KBM-7 (cell line): ENCODE measurements around the gene MEF2B.

Experiments
- DNase-seq: peaks from one replicate; pipeline ENCODE4 v3.0.0-alpha.2; 2015
- in situ Hi-C: fragments of 300-500 bp; cut with MboI; formaldehyde crosslinking; loops from 2 replicates; pipeline ENCODE4 v1.14.3; 2020; ENCODE audit warnings: low sequenced_read_pairs, low pct_unique_long_range_greater_than_20kb, mixed read lengths

The MEF2B gene

GRCh38 chr19:19170053-19170872, at the start of gene MEF2B:
MEF2B (minus strand) TSS chr19:19170263; CDS start chr19:19150735, 19,528 bp downstream.
- DNase-seq = no peak
- in situ Hi-C loops = no loop called here

- DNase-seq = no peak
- in situ Hi-C loops = no loop called here
Observed at GRCh38 chr19:19218911-19219310, 48.8 kb upstream of the MEF2B start.

GRCh38 chr19:19217099-19217498, 47.0 kb upstream of the MEF2B start:
- DNase-seq = peak; percentile 34

GRCh38 chr19:19215792-19216191, 45.7 kb upstream of the MEF2B start:
- in situ Hi-C loops = no loop called here

More at GRCh38 chr19:19217099-19217498, 47.0 kb upstream of the MEF2B start:
- in situ Hi-C loops = no loop called here

GRCh38 chr19:19214892-19215291, 44.8 kb upstream of the MEF2B start:
- peak; percentile 68 for DNase-seq
- in situ Hi-C loops = no loop called here

More at GRCh38 chr19:19215792-19216191, 45.7 kb upstream of the MEF2B start:
- DNase-seq = no peak

- in situ Hi-C loops = no loop called here
- no peak for DNase-seq
Observed at GRCh38 chr19:19214159-19214490, 44.1 kb upstream of the MEF2B start.

- DNase-seq = no peak
- in situ Hi-C loops = no loop called here
Observed at GRCh38 chr19:19213426-19214158, 43.5 kb upstream of the MEF2B start.

- in situ Hi-C loops = no loop called here
- DNase-seq = no peak
Observed at GRCh38 chr19:19212916-19213315, 42.9 kb upstream of the MEF2B start.

GRCh38 chr19:19211499-19212420, 41.7 kb upstream of the MEF2B start, which contains the start of gene NCAN:
NCAN (plus strand) TSS chr19:19211958; CDS start chr19:19216954, 4,996 bp downstream.
- DNase-seq = no peak
- in situ Hi-C loops = no loop called here

- in situ Hi-C loops = no loop called here
- DNase-seq = no peak
Observed at GRCh38 chr19:19209372-19209771, 39.3 kb upstream of the MEF2B start.

GRCh38 chr19:19207637-19208572, 37.8 kb upstream of the MEF2B start:
- in situ Hi-C loops = no loop called here

GRCh38 chr19:19206938-19207337, 36.9 kb upstream of the MEF2B start:
- DNase-seq = no peak
- in situ Hi-C loops = no loop called here

More at GRCh38 chr19:19207637-19208572, 37.8 kb upstream of the MEF2B start:
- DNase-seq = no peak

GRCh38 chr19:19205416-19206410, 35.6 kb upstream of the MEF2B start:
- in situ Hi-C loops = no loop called here
- no peak for DNase-seq

GRCh38 chr19:19204181-19204580, 34.1 kb upstream of the MEF2B start:
- no peak for DNase-seq
- in situ Hi-C loops = no loop called here

GRCh38 chr19:19203012-19203856, 33.2 kb upstream of the MEF2B start, which contains the start of gene NR2C2AP:
NR2C2AP (minus strand) TSS chr19:19203414; CDS start chr19:19203060, 354 bp downstream.
- in situ Hi-C loops = no loop called here
- DNase-seq = peak; percentile 96

- in situ Hi-C loops = no loop called here
- DNase-seq = no peak
Observed at GRCh38 chr19:19202707-19203011, 32.6 kb upstream of the MEF2B start.
